K562 (cell line): ENCODE measurements around the gene IL18RAP. TPM values are rescaled to one million over a fixed set of nuclear protein-coding genes. Genes with fewer than 3 reads are reported as not detected.

Experiments used
- ATAC-seq: fragments of 200-7000 bp; cut with Tn5 transposase; 3 replicates; pipeline ENCODE4 v1.9.1; 2020; ENCODE audit warnings: moderate library complexity
- BruUV-seq: library from RNA; stranded (reverse); fragments of 400-500 nt; replicated peaks from 2 replicates; lab custom pipeline; 2021; lab: Mats Ljungman, UMichigan
- CTCF ChIA-PET: fragments of 300-600 bp; formaldehyde crosslinking; extraction: SDS; loops from one replicate; lab custom pipeline; 2021; ENCODE audit warnings: low intra/inter-chr PET ratio; lab: Yijun Ruan, JAX
- POLR2A ChIA-PET: fragments of 300-600, 350-650 bp; sonication (Branson Sonifier 250); formaldehyde crosslinking; extraction: SDS; loops from one replicate; lab custom pipeline; 2021; ENCODE audit warnings: antibody characterized with exemption, inconsistent platforms; lab: Yijun Ruan, JAX
- DNase-seq, 4 experiments: peaks; one replicate each; pipeline versions ENCODE4 v3.0.0 to v3.0.0-alpha.2; 2011 to 2018; ENCODE audit warnings: low spot score in 3 of 4, mixed read lengths in 3 of 4; ENCODE audit errors: extremely low read depth in 1 of 4
- FAIRE-seq: peaks from 2 replicates; lab custom pipeline; 2011; peaks lifted over from hg19 to GRCh38; lab: Jason Lieb, UNC
- H2AFZ ChIP-seq: 2 replicates; pipeline ENCODE4 v1.6.0; 2011; ENCODE audit warnings: low read depth, low read length, control low read depth, inconsistent platforms
- H3K27ac ChIP-seq: fragments of 200-600 bp; 3 replicates; pipeline ENCODE4 v1.8.0; 2011; ENCODE audit warnings: low read depth, mild to moderate bottlenecking, control low read depth, inconsistent platforms, low read length, moderate library complexity, mixed read lengths; ENCODE audit errors: extremely low read depth
- H3K27me3 ChIP-seq, 2 experiments: fragments of 300-600 bp in 1 of 2; 2 replicates in 1 of 2; 3 replicates in 1 of 2; pipeline versions ENCODE4 v1.6.0 to v1.8.0; 2011; ENCODE audit warnings: inconsistent platforms in 2 of 2, low read length in 2 of 2, mild to moderate bottlenecking in 1 of 2, mixed read lengths in 1 of 2, moderate library complexity in 1 of 2; ENCODE audit not compliant: control insufficient read depth in 2 of 2, insufficient read depth in 2 of 2
- H3K36me3 ChIP-seq: fragments of 300-600 bp; 3 replicates; pipeline ENCODE4 v1.8.0; 2011; ENCODE audit warnings: mild to moderate bottlenecking, low read length, inconsistent platforms; ENCODE audit not compliant: control insufficient read depth, insufficient read depth
- H3K4me1 ChIP-seq, 2 experiments: fragments of 200-600 bp in 1 of 2; replicated peaks in 1 of 2; 2 replicates in 1 of 2; 3 replicates in 1 of 2; pipeline versions ENCODE4 v1.5.1 to v1.8.0; 2011; ENCODE audit warnings: inconsistent platforms in 2 of 2, low read length in 2 of 2, mild to moderate bottlenecking in 1 of 2, mixed read lengths in 1 of 2, moderate library complexity in 1 of 2; ENCODE audit not compliant: control insufficient read depth in 2 of 2, insufficient read depth in 2 of 2
- H3K4me2 ChIP-seq: 2 replicates; pipeline ENCODE4 v1.6.1; 2011; ENCODE audit warnings: low read length, control low read depth, inconsistent platforms, mixed read lengths; ENCODE audit not compliant: insufficient read depth
- H3K4me3 ChIP-seq: fragments of 200-600 bp; sonication (generic), shearing (Covaris generic); 2 replicates; pipeline ENCODE4 v1.5.1; 2016; ENCODE audit warnings: control low read depth, inconsistent platforms
- H3K79me2 ChIP-seq: fragments of 200-600 bp; 3 replicates; pipeline ENCODE4 v1.8.0; 2011; ENCODE audit warnings: low read length, inconsistent platforms; ENCODE audit not compliant: control insufficient read depth, insufficient read depth
- H3K9ac ChIP-seq, 2 experiments: 2 replicates each; pipeline versions ENCODE4 v1.6.0 to v1.6.1; 2011; ENCODE audit warnings: low read depth in 2 of 2, low read length in 2 of 2, control low read depth in 1 of 2, inconsistent platforms in 1 of 2, mild to moderate bottlenecking in 1 of 2, mixed read lengths in 1 of 2; ENCODE audit not compliant: insufficient read depth in 1 of 2
- H3K9me1 ChIP-seq: one replicate; pipeline ENCODE4 v1.6.0; 2011; ENCODE audit warnings: inconsistent platforms, mild to moderate bottlenecking, low read length, moderate library complexity; ENCODE audit not compliant: control insufficient read depth, insufficient read depth
- H3K9me3 ChIP-seq: replicated peaks from 2 replicates; pipeline ENCODE4 v1.5.1; 2011; ENCODE audit warnings: low read depth, low read length, inconsistent platforms; ENCODE audit not compliant: control insufficient read depth, insufficient read depth
- H4K20me1 ChIP-seq: replicated peaks from 2 replicates; pipeline ENCODE4 v1.6.1; 2011; ENCODE audit warnings: low read length, inconsistent platforms, mixed read lengths; ENCODE audit not compliant: control insufficient read depth, insufficient read depth
- BDP1 ChIP-seq: IDR thresholded peaks from 3 replicates; pipeline ENCODE4 v1.6.1; 2011; ENCODE audit not compliant: insufficient read length, insufficient read depth
- CBFB ChIP-seq: sonication (generic); formaldehyde crosslinking; IDR thresholded peaks from 2 replicates; pipeline ENCODE4 v1.4.0; 2020; ENCODE audit warnings: mild to moderate bottlenecking, missing genetic modification reagents
- CHCHD3 ChIP-seq: fragments of 250-450 bp; sonication (Bioruptor Pico); IDR thresholded peaks from 2 replicates; pipeline ENCODE4 v2.1.2; 2022; ENCODE audit warnings: mild to moderate bottlenecking
- GTF2F1 ChIP-seq: IDR thresholded peaks from 2 replicates; pipeline ENCODE4 v1.6.1; 2011; ENCODE audit warnings: low read depth, low read length, improper control_type of control experiment
- MAFF ChIP-seq: IDR thresholded peaks from 2 replicates; pipeline ENCODE4 v1.6.1; 2012; ENCODE audit warnings: low read length, improper control_type of control experiment
- NR2F6 ChIP-seq: fragments of 450-650 bp; formaldehyde crosslinking; IDR thresholded peaks from 2 replicates; pipeline ENCODE4 v1.4.0; 2020; ENCODE audit warnings: mild to moderate bottlenecking
- NR3C1 ChIP-seq: sonication (generic); formaldehyde crosslinking; IDR thresholded peaks from 2 replicates; pipeline ENCODE4 v1.8.1; 2022; ENCODE audit warnings: missing genetic modification reagents
- PCBP1 ChIP-seq: fragments of 200-400 bp; formaldehyde crosslinking; IDR thresholded peaks from 2 replicates; pipeline ENCODE4 v1.6.1; 2018; ENCODE audit warnings: mild to moderate bottlenecking, low read depth, low read length; ENCODE audit not compliant: poor library complexity, severe bottlenecking
- PHF20 ChIP-seq: fragments of 450-650 bp; IDR thresholded peaks from 2 replicates; pipeline ENCODE4 v1.6.1; 2018; ENCODE audit not compliant: partially characterized antibody
- SNRNP70 ChIP-seq: fragments of 200-400 bp; formaldehyde crosslinking; optimal IDR thresholded peaks from 2 replicates; pipeline ENCODE3; 2017; ENCODE audit warnings: low read depth, low read length
- WHSC1 ChIP-seq: IDR thresholded peaks from one replicate; pipeline ENCODE4 v1.6.1; 2012; ENCODE audit warnings: low read length, control low read depth, inconsistent platforms
- ZFP30 ChIP-seq: fragments of 250-450 bp; sonication (Bioruptor Pico); IDR thresholded peaks from 2 replicates; pipeline ENCODE4 v1.8.0; 2022; ENCODE audit warnings: moderate library complexity, mild to moderate bottlenecking, inconsistent platforms, borderline replicate concordance
- ZNF134 ChIP-seq: fragments of 250-450 bp; sonication (Bioruptor Pico); conservative IDR thresholded peaks from 2 replicates; pipeline ENCODE4 v1.4.0; 2020
- ZNF507 ChIP-seq: conservative IDR thresholded peaks from 2 replicates; pipeline ENCODE4 v1.6.1; 2017; ENCODE audit warnings: missing genetic modification characterization, missing compliant biosample characterization
- ZNF780A ChIP-seq: fragments of 250-450 bp; sonication (Bioruptor Pico); IDR thresholded peaks from 2 replicates; pipeline ENCODE4 v1.5.0; 2021; ENCODE audit warnings: mild to moderate bottlenecking
- WGBS: fragments of 100-300 bp; shearing (Covaris generic); methylation state at CpG from one replicate; pipeline ENCODE4 v1.1.6; 2016; ENCODE audit warnings: low coverage, mixed read lengths; ENCODE audit not compliant: insufficient coverage; ENCODE audit errors: missing lambda C conversion rate; 5-methylcytosine and 5-hydroxymethylcytosine counted together
- in situ Hi-C: fragments of 300-500 bp; cut with MboI; formaldehyde crosslinking; loops from 4 replicates; pipeline ENCODE4 v1.15.0; 2018; ENCODE audit warnings: inconsistent platforms, mixed read lengths
- intact Hi-C: fragments of 100-400 bp; cut with micrococcal nuclease; formaldehyde crosslinking; loops from 2 replicates; pipeline ENCODE4 v1.14.2; 2022
- polyA plus RNA-seq, 8 experiments: library from polyadenylated mRNA; depleted of rRNA in 4 of 8; stranded (reverse) in 5 of 8; unstranded in 3 of 8; fragments of >200 nt; fragmentation: Nextera tagmentation in 2 of 8; fragmentation: Illumina TruSeq in 1 of 8; extraction: Ambion mirVana in 2 of 8; extraction: Trizol in 1 of 8; gene quantifications; 2 replicates each; pipeline versions ENCODE4 v1.2.1 to v1.2.3, GENCODE V29; 2011 to 2014; ENCODE audit warnings: inconsistent platforms in 1 of 8, missing spikeins in 1 of 8
- total RNA-seq, 7 experiments: library from RNA; depleted of rRNA in 6 of 7; stranded (reverse); fragments of >200 nt in 6 of 7; fragmentation: Illumina TruSeq in 2 of 7; extraction: Trizol in 2 of 7; gene quantifications; 2 replicates each; pipeline versions ENCODE4 v1.2.1 to v1.2.3, GENCODE V29; 2011 to 2021; ENCODE audit warnings: low replicate concordance in 1 of 7
- TF ChIP-seq, protein P1 (sequence below): fragments of 450-650 bp; IDR thresholded peaks from 2 replicates; pipeline ENCODE4 v1.7.0; 2016; ENCODE audit warnings: borderline replicate concordance
- TF ChIP-seq, protein P2 (sequence below): sonication (generic); formaldehyde crosslinking; IDR thresholded peaks from 2 replicates; pipeline ENCODE4 v1.5.0; 2020; ENCODE audit warnings: missing genetic modification reagents
- TF ChIP-seq, protein P3 (sequence below): fragments of 450-650 bp; formaldehyde crosslinking; IDR thresholded peaks from 2 replicates; pipeline ENCODE4 v1.4.0; 2022; ENCODE audit warnings: missing genetic modification characterization

IL18RAP gene
- total and polyA plus RNA-seq, 9 of the 15 experiments (the other 6 are each of a cell fraction or from before 2014, with no cell fraction given) = 1.1 to 20.5 (median 5.8) TPM

DNA sequence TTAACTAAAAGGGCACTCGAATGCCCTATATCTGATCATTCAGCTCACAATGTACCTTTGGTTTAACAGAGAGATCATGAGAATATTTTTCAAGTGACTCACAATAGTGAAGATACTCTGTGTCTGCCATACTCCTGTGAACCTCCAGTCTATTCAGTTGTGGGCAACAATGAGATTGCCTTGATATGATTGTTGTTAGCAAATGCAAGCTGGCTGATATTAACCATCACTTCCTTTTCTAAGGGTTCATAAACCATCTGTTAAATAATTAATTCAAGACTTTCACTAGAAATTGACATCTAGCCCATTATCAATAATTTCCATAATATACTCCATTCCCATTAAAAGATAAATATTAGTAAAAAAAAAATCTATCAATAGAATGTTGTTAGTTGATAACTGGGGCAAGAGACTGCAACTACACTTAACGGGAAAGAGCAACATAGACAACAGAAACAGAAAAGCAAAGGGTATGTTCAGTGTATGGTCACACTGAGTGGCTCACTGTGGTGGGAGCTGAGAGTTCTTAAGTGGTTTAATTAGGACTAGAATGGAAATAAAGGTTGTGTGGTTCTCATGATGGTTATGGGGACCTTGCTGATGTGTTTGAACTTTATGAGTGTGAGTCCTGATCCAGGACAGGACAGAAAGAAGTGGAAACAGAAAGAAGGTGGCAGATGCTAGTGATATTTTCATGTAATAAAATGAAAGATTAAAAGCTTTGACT lies 11.9 kb downstream of the IL18RAP start (continued):
- TF ChIP-seq CHCHD3 (no peak), MAFF (no peak), ZNF507 (tag) (no peak), WHSC1 (no peak), ZNF134 (CRISPR knock-in tag) (no peak), BDP1 (no peak), PCBP1 (no peak), ZNF780A (CRISPR knock-in tag) (no peak)
- TF ChIP-seq, protein P1, sequence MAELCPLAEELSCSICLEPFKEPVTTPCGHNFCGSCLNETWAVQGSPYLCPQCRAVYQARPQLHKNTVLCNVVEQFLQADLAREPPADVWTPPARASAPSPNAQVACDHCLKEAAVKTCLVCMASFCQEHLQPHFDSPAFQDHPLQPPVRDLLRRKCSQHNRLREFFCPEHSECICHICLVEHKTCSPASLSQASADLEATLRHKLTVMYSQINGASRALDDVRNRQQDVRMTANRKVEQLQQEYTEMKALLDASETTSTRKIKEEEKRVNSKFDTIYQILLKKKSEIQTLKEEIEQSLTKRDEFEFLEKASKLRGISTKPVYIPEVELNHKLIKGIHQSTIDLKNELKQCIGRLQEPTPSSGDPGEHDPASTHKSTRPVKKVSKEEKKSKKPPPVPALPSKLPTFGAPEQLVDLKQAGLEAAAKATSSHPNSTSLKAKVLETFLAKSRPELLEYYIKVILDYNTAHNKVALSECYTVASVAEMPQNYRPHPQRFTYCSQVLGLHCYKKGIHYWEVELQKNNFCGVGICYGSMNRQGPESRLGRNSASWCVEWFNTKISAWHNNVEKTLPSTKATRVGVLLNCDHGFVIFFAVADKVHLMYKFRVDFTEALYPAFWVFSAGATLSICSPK = no peak

DNA sequence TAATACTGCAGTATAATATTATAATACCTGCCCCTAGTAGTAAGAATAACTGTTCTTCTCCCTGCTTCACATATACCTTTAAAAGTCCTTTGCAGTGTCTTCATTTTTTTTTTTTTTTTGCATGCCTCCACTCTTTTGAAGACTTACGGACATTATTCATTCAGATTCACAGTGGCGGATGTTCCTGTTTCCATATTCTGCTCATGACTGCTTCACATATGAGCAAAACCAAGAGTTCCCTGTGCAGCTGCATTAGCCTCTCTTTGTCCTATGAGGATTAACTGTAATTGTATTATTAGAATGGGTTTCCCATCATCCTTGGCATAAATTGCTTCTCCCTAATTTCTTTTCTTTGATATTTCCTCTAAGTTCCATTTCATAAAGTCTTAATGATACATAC lies 12.8 kb downstream of the IL18RAP start:
- ChIA-PET POLR2A (interaction anchor here (0.6 kb wide), 1 partner anchor 125 kb away, joined by 3 read pairs; the partner anchor contains the start of gene IL1RL1), CTCF (no interaction called here)
- Histone ChIP-seq H3K27ac (no peak overlapping the region), H3K79me2 (no peaks in the 10 kb centered on the region), H3K27me3 (no peaks in the 10 kb centered on the region), H3K9me3 (no peaks in the 10 kb centered on the region), H3K9me1 (no peaks in the 10 kb centered on the region), H3K4me3 (no peak overlapping the region), H3K36me3 (no peaks in the 10 kb centered on the region), H3K4me2 (no peak overlapping the region), H3K9ac (no peak overlapping the region), H2AFZ (no peak overlapping the region), H4K20me1 (no peaks in the 10 kb centered on the region), H3K4me1 (peaks cover 13 to 26% of the 10 kb centered on the region in 2 experiments; a peak in 4 of 5 replicates)
- no TSS peak for BruUV-seq
- DNase-seq (no peak), ATAC-seq (no peak), FAIRE-seq (no peak)
- in situ Hi-C loops = no loop called here
- intact Hi-C loops = no loop called here
- WGBS = 100% methylated on average over 2 of the region's 2 CpGs
- TF ChIP-seq NR3C1 (CRISPR knock-in tag) = no peak
- TF ChIP-seq, protein P2, sequence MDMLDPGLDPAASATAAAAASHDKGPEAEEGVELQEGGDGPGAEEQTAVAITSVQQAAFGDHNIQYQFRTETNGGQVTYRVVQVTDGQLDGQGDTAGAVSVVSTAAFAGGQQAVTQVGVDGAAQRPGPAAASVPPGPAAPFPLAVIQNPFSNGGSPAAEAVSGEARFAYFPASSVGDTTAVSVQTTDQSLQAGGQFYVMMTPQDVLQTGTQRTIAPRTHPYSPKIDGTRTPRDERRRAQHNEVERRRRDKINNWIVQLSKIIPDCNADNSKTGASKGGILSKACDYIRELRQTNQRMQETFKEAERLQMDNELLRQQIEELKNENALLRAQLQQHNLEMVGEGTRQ (CRISPR knock-in tag) = no peak
- TF ChIP-seq GTF2F1 = no peak
- TF ChIP-seq, protein P3, sequence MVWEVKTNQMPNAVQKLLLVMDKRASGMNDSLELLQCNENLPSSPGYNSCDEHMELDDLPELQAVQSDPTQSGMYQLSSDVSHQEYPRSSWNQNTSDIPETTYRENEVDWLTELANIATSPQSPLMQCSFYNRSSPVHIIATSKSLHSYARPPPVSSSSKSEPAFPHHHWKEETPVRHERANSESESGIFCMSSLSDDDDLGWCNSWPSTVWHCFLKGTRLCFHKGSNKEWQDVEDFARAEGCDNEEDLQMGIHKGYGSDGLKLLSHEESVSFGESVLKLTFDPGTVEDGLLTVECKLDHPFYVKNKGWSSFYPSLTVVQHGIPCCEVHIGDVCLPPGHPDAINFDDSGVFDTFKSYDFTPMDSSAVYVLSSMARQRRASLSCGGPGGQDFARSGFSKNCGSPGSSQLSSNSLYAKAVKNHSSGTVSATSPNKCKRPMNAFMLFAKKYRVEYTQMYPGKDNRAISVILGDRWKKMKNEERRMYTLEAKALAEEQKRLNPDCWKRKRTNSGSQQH = no peak
- no peak for TF ChIP-seq SNRNP70
- TF ChIP-seq CBFB (CRISPR knock-in tag) = no peak
- no peak for TF ChIP-seq NR2F6 (CRISPR knock-in tag)
- TF ChIP-seq PHF20 = no peak
- TF ChIP-seq ZFP30 (CRISPR knock-in tag) = no peak
